GM13977 (cell line): ENCODE data around the gene CCDC138.

Experiments used
- DNase-seq: peaks from one replicate; pipeline ENCODE4 v3.0.0; 2012; ENCODE audit warnings: low spot score
- in situ Hi-C: fragments of 300-500 bp; cut with MboI; formaldehyde crosslinking; loops from one replicate; pipeline ENCODE4 v1.12.0; 2022; ENCODE audit warnings: low sequenced_read_pairs, low pct_unique_long_range_greater_than_20kb, mixed read lengths, inconsistent platforms; ENCODE audit not compliant: unreplicated experiment
- TF ChIP-seq, protein P1 (sequence below): IDR thresholded peaks from 2 replicates; pipeline ENCODE4 v1.5.1; 2012; ENCODE audit warnings: mild to moderate bottlenecking, control low read depth; ENCODE audit not compliant: insufficient read depth; ENCODE audit errors: extremely low read depth, missing control alignments

The CCDC138 gene

DNA sequence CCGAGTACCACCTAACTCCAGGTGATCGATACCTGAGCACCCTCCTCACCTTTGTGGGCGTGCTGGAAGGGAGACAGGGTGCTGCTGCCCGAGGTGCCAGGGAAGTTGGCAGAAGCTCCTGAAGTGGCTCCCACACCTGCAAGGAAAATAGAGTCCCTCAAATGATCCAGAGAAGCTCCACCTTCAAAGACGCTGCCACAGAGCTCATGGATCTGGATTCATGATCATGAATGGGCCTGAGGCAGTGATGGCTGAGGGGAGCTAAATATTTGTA is 126.0 kb downstream of the CCDC138 start:
- TF ChIP-seq, protein P1, sequence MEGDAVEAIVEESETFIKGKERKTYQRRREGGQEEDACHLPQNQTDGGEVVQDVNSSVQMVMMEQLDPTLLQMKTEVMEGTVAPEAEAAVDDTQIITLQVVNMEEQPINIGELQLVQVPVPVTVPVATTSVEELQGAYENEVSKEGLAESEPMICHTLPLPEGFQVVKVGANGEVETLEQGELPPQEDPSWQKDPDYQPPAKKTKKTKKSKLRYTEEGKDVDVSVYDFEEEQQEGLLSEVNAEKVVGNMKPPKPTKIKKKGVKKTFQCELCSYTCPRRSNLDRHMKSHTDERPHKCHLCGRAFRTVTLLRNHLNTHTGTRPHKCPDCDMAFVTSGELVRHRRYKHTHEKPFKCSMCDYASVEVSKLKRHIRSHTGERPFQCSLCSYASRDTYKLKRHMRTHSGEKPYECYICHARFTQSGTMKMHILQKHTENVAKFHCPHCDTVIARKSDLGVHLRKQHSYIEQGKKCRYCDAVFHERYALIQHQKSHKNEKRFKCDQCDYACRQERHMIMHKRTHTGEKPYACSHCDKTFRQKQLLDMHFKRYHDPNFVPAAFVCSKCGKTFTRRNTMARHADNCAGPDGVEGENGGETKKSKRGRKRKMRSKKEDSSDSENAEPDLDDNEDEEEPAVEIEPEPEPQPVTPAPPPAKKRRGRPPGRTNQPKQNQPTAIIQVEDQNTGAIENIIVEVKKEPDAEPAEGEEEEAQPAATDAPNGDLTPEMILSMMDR, result no peak
- in situ Hi-C loops, result no loop called here
- DNase-seq, result no peak

GRCh38 chr2:108916122-108916795 is 129.7 kb downstream of the CCDC138 start:
- in situ Hi-C loops, result no loop called here
- TF ChIP-seq, protein P1, result no peak
- DNase-seq, result no peak

DNA sequence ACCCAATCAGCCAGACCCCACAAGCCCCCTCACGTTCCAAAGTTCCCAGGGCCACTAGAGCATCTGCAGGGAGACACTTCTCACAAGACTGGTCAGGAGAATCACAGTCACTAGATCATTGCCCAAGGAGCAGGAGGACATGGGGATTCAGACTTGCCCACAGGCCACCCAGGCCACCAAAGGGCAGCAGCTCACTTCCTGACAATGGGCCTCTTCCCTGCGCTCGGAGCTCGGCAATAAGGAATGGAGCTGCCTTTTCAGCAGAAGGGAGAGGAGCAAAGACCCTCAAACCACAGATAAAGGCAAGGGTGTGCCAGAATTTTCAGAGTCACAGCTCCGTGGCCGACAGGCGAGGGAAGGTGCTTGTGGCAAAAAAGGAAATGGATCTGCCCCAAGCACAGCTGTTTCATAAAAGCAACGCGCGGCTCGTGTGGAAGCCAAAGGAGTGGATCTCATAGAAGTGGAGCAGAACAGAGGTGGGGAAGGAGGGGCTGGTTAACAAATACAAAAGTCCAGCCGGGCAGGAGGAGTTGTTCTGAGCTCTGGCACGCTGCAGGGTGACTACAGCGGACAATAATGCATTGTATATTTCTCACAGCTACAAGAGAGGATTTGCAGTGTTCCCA is 130.3 kb downstream of the CCDC138 start:
- TF ChIP-seq, protein P1, result no peak
- in situ Hi-C loops, result no loop called here
- no peak for DNase-seq

GRCh38 chr2:108917526-108917925 is 131.0 kb downstream of the CCDC138 start:
- in situ Hi-C loops, result no loop called here
- no peak for DNase-seq
- TF ChIP-seq, protein P1, result no peak

- TF ChIP-seq, protein P1, result no peak
- no peak for DNase-seq
- in situ Hi-C loops, result no loop called here
Observed at GRCh38 chr2:108918156-108918874, 131.7 kb downstream of the CCDC138 start.

DNA sequence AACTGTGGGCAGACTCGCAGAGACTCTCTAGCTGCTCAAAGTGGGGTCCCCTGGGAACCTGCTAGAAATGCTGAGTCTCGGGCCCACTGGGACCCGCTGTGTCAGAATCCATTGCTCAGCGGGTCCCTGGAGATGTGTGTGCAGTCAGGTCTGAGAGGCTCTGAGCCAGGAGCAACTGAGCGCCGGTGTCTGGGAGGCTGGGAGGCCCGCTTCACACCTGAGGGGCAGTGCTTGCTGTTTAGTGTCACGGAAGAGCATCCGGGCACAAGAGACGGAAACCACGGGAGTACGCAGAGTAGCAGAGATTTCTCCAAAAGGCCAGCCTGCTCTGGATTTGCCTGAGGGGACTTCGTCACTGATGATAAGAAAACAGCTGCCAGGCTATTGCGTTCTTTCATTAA is 132.4 kb downstream of the CCDC138 start:
- no peak for DNase-seq
- in situ Hi-C loops, result no loop called here
- TF ChIP-seq, protein P1, result no peak
